AG09309 (cell line): Measurements from ENCODE around the gene P4HA1.
"Not testable (repeated sequence)": the region's sequence is repeated elsewhere in the genome, so short reads cannot be mapped to it uniquely, and the experiment has no call there.

Source experiments
- DNase-seq: peaks from one replicate; pipeline ENCODE4 v3.0.0-alpha.2; 2010; ENCODE audit warnings: low read depth
- H3K4me3 ChIP-seq: 2 replicates; pipeline ENCODE4 v1.5.1; 2011; ENCODE audit warnings: mild to moderate bottlenecking, low read depth, low read length, moderate library complexity; ENCODE audit not compliant: control insufficient read depth
- TF ChIP-seq, protein P1 (sequence below): IDR thresholded peaks from 2 replicates; pipeline ENCODE4 v1.5.1; 2011; ENCODE audit warnings: mild to moderate bottlenecking, low read depth, low read length, inconsistent platforms; ENCODE audit not compliant: insufficient read depth, control insufficient read depth; ENCODE audit errors: missing control alignments

The P4HA1 gene

DNA sequence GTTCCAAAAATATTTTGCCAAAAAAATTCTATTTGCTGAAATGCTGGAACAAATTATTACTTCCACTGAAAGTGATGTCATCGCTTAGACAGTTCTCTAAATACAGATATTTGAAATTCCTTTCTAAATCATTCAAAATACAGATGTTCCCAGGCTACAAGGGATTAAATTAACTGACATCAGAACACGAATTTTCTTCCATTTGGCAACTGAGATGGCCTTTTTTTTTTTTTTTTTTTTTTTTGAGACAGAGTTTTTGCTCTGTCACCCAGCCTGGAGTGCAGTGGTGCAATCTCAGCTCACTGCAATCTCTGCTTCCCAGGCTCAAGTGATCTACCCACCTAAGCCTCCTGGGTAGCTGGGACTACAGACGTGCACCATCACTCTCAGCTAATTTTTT lies 57.0 kb downstream of the P4HA1 start:
- H3K4me3 ChIP-seq: no peak overlapping the region
- TF ChIP-seq, protein P1, sequence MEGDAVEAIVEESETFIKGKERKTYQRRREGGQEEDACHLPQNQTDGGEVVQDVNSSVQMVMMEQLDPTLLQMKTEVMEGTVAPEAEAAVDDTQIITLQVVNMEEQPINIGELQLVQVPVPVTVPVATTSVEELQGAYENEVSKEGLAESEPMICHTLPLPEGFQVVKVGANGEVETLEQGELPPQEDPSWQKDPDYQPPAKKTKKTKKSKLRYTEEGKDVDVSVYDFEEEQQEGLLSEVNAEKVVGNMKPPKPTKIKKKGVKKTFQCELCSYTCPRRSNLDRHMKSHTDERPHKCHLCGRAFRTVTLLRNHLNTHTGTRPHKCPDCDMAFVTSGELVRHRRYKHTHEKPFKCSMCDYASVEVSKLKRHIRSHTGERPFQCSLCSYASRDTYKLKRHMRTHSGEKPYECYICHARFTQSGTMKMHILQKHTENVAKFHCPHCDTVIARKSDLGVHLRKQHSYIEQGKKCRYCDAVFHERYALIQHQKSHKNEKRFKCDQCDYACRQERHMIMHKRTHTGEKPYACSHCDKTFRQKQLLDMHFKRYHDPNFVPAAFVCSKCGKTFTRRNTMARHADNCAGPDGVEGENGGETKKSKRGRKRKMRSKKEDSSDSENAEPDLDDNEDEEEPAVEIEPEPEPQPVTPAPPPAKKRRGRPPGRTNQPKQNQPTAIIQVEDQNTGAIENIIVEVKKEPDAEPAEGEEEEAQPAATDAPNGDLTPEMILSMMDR: no peak
- DNase-seq: peak; percentile 77

DNA sequence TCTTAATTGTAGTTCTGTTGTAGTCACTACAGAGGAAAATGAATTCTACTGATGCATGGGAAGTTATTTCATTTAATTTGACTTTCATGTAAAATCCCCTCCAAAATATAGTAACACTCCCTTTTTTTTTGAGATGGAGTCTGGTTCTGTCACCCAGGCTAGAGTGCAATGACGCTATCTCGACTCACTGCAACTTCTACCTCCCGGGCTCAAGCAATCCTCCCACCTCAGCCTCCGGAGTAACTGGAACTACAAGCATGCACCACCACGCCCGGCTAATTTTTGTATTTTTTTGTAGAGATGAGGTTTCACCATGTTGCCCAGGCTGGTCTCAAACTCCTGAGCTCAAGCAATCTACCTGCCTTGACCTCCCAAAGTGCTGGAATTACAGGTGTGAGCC lies 60.4 kb downstream of the P4HA1 start:
- not testable (repeated sequence) for H3K4me3 ChIP-seq, DNase-seq

DNA sequence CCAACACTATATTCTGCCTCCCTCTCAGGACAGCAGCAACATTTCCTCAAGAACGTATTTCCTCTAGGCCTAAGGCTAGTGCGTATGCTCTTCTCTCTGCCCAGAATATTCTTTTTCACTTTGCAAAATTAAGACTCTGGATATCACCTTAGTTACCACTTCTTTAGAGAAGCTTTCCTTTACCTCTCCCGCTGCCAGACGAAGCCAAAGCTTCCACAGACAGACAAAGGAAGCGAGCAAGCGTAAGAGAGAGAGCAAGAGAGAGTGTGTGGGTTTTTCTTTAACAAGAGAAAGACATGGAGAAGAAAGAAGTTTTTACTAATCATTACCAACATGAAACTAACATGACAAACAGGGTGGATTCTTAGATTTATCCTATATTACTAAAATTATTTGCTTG lies 64.1 kb downstream of the P4HA1 start:
- DNase-seq: no peak
- no peak overlapping the region for H3K4me3 ChIP-seq
- TF ChIP-seq, protein P1: no peak

DNA sequence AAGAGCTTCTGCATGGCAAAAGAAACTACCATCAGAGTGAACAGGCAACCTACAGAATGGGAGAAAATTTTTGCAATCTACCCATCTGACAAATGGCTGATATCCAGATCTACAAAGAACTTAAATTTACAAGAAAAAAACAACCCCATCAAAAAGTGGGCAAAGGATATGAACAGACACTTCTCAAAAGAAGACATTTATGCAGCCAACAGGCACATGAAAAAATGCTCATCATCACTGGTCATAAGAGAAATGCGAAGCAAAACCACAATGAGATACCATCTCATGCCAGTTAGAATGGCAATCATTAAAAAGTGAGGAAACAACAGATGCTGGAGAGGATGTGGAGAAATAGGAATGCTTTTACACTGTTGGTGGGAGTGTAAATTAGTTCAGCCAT lies 70.0 kb downstream of the P4HA1 start:
- not testable (repeated sequence) for H3K4me3 ChIP-seq
- DNase-seq: peak; percentile 2

DNA sequence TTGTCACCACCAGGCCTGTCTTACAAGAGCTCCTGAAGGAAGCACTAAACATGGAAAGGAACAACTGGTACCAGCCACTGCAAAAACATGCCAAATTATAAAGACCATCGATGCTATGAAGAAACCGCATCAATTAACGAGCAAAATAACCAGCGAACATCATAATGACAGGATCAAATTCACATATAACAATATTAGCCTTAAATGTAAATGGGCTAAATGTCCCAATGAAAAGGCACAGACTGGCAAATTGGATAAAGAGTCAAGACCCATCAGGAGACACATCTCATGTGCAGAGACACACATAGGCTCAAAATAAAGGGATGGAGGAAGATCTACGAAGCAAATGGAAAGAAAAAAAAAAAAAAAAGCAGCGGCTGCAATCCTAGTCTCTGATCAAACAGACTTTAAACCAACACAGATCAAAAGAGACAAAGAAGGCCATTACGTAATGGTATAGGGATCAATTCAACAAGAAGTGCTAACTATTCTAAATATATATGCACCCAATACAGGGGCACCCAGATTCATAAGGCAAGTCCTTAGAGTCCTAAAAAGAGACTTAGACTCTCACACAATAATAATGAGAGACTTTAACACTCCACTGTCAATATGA lies 73.1 kb downstream of the P4HA1 start:
- not testable (repeated sequence) for DNase-seq, H3K4me3 ChIP-seq

DNA sequence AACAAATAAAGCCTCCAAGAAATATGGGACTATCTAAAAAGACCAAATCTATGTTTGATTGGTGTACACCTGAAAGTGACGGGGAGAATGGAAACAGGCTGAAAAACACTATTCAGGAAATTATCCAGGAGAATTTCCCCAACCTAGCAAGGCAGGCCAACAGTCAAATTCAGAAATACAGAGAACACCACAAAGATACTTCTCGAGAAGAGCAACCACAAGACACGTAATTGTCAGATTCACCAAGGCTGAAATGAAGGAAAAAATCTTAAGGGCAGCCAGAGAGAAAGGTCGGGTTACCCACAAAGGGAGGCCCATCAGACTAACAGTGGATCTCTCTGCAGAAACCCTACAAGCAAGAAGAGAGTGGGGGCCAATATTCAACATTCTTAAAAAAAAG lies 73.7 kb downstream of the P4HA1 start:
- DNase-seq, H3K4me3 ChIP-seq: not testable (repeated sequence)

DNA sequence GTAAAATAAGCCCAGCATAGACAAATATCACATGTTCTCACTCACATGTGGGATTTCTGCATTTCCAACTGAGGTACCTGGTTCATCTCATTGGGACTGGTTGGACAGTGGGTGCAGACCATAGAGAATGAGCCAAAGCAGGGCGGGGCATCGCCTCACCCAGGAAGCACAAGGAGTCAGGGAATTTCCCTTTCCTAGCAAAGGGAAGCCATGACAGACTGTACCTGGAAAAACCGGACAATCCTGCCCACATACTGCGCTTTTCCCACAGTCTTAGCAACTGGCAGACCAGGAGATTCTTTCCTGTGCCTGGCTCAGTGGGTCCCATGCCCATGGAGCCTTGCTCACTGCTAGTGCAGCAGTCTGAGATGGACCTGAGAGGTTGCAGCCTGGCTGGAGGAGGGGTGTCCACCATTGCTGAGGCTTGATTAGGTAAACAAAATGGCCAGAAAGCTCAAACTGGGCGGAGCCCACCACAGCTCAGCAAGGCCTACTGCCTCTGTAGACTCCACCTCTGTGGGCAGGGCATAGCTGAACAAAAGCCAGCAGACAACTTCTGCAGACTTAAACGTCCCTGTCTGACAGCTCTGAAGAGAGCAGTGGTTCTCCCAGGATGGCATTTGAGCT lies 75.0 kb downstream of the P4HA1 start:
- not testable (repeated sequence) for DNase-seq, H3K4me3 ChIP-seq

DNA sequence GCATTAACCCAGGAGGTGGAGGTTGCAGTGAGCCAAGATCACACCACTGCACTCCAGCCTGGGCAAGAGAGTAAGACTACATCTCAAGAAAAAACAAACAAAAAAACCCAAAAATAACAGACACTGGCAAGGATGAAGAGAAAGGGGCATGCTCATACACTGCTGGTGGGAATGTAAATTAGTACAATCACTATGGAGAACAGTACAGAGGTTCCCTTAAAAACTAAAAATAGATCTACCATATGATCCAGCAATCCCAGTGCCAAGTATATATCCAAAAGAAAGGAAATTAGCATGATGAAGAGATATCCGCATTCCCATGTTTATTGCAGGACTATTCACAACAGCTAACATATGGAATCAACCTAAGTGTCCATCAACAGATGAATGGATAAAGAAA lies 75.6 kb downstream of the P4HA1 start:
- no peak for DNase-seq
- H3K4me3 ChIP-seq: no peak overlapping the region
- TF ChIP-seq, protein P1: no peak

DNA sequence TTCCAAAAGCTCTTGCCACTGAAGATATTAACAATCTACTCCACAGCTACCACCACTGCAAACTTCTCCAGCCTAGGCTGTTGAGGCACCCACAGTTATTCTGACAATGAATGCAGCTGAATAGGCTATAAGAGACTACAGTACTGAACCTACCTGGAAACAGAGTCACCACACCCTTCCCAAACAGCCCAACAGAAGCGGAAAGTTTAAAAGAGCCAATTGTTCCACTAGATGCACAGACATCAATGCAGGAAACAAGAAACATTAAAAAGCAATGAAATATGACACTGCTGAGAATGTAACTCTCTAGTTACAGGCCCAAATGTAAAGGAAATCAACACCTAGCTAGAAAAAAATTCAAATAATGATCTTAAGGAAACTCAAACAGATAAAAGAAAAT lies 77.6 kb downstream of the P4HA1 start:
- DNase-seq: no peak
- TF ChIP-seq, protein P1: no peak
- H3K4me3 ChIP-seq: no peak overlapping the region

DNA sequence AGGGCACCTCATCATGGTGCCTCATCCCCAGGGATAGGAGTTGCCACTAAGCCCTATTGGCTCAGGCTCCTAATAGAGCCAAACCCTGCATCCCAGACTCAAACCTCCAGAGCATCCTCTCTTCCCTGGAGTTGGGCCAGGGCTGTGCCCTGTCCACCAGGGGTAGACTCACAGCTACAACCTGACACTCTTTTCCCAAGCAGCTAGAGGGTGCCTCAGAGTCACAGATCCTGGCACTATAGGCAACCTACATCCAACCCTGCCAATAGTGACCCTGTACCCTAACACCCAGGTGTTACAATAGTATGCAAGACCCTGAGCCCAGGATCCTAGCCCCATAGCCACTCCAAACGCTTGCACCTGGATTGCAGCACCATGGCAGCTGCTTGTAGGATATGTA lies 78.0 kb downstream of the P4HA1 start:
- TF ChIP-seq, protein P1: no peak
- no peak overlapping the region for H3K4me3 ChIP-seq
- DNase-seq: no peak
